Kidney epithelial cell (primary cell): ENCODE data around the gene NCAM1. TPM values are rescaled to one million over a fixed set of nuclear protein-coding genes. Genes with fewer than 3 reads are reported as not detected.
A peak's percentile ranks its signal among the peaks of the same experiment; 100 is the strongest.
"Not testable (repeated sequence)": the region's sequence is repeated elsewhere in the genome, so short reads cannot be mapped to it uniquely, and the experiment has no call there.

Experiments used
- DNase-seq: peaks from one replicate; pipeline ENCODE4 v3.0.0-alpha.2; 2010; ENCODE audit warnings: low read depth
- H3K27me3 ChIP-seq: 2 replicates; pipeline ENCODE4 v1.6.0; 2011; ENCODE audit warnings: low read length; ENCODE audit not compliant: control insufficient read depth, insufficient read depth
- H3K36me3 ChIP-seq: 2 replicates; pipeline ENCODE4 v1.5.1; 2011; ENCODE audit warnings: low read length; ENCODE audit not compliant: control insufficient read depth, insufficient read depth
- H3K4me3 ChIP-seq: 2 replicates; pipeline ENCODE4 v1.5.1; 2011; ENCODE audit warnings: low read depth, mild to moderate bottlenecking, control low read depth, low read length
- CTCF ChIP-seq: IDR thresholded peaks from 2 replicates; pipeline ENCODE4 v1.5.1; 2011; ENCODE audit warnings: mild to moderate bottlenecking, moderate library complexity, low read length, control low read depth, inconsistent platforms; ENCODE audit not compliant: insufficient read depth, poor library complexity, severe bottlenecking
- total RNA-seq: library from RNA; depleted of rRNA; stranded (reverse); fragments of >200 nt; gene quantifications from 2 replicates; pipeline ENCODE4 v1.2.3, GENCODE V29; 2015

The NCAM1 gene
- total RNA-seq, 1 donor from 2014 or later = 16.5 TPM

- Histone ChIP-seq H3K36me3 (no peaks in the 10 kb centered on the region), H3K4me3 (no peak overlapping the region), H3K27me3 (no peaks in the 10 kb centered on the region)
- DNase-seq = no peak
- TF ChIP-seq CTCF = no peak
Measured at GRCh38 chr11:113295993-113296392, 334.8 kb downstream of the NCAM1 start.

DNA sequence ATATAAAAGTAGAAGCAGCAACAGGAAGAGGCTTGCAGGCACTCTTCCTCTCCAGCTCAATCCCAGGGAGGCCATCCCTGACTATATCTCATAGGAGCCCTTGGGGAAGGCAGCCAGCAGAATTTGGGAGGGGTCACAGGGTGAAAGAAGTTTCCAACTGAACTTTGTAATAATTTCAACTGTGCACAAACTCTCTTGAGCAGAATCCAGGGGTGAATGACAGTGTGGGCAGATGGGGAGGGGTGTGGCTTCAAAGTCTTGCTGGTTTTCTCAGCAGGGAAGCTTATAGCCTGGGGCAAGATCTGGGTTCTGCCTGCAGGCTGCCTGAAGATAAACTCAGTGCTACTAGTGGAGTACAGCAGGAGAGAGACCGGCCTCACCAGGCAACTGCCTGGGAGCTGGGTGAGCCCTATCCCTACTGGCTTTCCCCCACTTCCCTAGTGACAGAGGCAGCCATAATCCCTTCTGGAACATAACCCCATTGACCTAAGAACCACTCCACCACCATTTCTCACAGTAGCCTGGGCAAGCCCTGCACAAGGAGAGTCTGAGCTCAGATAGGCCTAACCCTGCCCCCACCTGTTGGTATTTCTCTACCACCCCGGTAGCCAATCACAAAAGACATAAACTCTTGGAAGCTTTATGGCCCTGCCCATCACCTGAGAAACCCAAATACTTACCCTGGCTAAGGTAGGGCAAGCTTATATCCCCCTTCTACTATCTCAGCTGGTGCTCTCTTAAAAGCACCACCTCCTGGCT is 335.4 kb downstream of the NCAM1 start:
- no peaks in the 10 kb centered on the region for H3K36me3 ChIP-seq
- H3K27me3 ChIP-seq = no peaks in the 10 kb centered on the region
- no peak overlapping the region for H3K4me3 ChIP-seq
- no peak for TF ChIP-seq CTCF
- no peak for DNase-seq

DNA sequence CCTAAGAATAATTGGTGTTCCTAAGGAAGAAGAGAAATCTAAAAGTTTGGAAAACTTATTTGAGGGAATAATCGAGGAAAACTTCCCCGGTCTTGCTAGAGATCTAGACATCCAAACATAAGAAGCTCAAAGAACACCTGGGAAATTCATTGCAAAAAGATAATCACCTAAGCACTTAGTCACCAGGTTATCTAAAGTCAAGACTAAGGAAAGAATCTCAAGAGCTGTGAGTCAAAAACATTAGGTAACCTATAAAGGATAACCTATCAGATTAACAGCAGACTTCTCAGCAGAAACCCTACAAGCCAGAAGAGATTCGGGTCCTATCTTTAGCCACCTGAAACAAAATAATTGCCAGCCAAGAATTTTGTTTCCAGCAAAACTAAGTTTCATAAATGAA is 337.3 kb downstream of the NCAM1 start:
- H3K27me3 ChIP-seq, H3K4me3 ChIP-seq, DNase-seq: not testable (repeated sequence)

GRCh38 chr11:113304916-113305315 is 343.7 kb downstream of the NCAM1 start:
- no peak for DNase-seq
- Histone ChIP-seq H3K36me3 (no peaks in the 10 kb centered on the region), H3K4me3 (no peak overlapping the region), H3K27me3 (no peaks in the 10 kb centered on the region)
- TF ChIP-seq CTCF = no peak

More for the DNA sequence above, 337.3 kb downstream of the NCAM1 start:
- H3K36me3 ChIP-seq = not testable (repeated sequence)

GRCh38 chr11:113305440-113306336 is 344.5 kb downstream of the NCAM1 start:
- no peaks in the 10 kb centered on the region for H3K27me3 ChIP-seq
- no peaks in the 10 kb centered on the region for H3K36me3 ChIP-seq
- peak; percentile 5 for DNase-seq
- peak; percentile 96 for TF ChIP-seq CTCF
- no peak overlapping the region for H3K4me3 ChIP-seq

DNA sequence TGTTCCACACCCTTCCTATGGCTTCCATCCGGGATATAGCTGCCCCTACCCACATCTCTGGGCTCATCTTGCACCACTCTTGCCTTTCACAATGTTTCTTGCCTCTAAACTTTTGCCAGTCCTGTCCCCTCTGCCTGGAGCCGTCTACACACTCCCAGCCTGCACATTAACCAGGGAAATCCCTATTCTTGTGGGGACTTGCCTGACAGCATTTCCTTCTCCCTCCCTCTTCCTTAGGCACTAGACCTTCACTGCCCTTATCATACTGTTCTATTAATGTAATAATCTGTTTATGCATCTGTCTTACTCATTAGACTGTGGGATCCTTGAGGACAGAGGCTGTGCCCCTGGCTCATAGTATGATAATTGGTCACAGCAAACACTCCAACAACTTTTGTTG is 347.4 kb downstream of the NCAM1 start:
- no peak for DNase-seq
- no peaks in the 10 kb centered on the region for H3K36me3 ChIP-seq
- H3K4me3 ChIP-seq = no peak overlapping the region
- no peaks in the 10 kb centered on the region for H3K27me3 ChIP-seq
- TF ChIP-seq CTCF = no peak
